Measurements from ENCODE around the gene PIK3R1. TPM values are rescaled to one million over a fixed set of nuclear protein-coding genes. Genes with fewer than 3 reads are reported as not detected.
"Not testable (repeated sequence)": the region's sequence is repeated elsewhere in the genome, so short reads cannot be mapped to it uniquely, and the experiment has no call there.

PIK3R1 gene
- total RNA-seq, 1 donor from 2014 or later = 89.3 TPM

DNA sequence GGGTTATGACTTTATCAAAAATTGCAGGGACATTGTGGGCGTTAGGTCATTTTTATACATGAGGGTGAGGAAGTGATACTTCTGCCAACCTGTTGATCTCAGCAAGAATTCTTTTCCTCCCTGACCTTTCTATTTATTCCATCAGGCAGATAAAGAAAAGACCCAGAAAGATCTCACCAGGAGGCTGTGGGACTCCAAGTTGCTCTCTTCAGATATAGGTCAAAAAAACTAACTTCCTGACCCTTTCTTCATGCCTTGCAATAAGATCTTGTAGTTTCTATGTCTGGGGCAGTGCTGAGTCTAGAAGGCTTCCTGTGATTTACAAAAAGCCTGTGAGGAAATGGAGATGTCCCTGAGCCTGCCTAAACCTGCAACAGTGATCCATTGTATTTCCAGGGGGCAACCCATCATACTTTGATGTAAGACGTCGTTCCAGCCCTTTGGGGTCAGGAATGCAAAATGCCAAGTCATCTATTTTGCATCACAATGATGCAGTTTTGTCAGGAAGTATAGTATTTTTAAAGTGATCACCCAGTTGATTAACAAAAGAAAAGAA lies 22.0 kb upstream of the PIK3R1 start:
- intact Hi-C loops (cut with DNase I) = loop anchor here (2.0 kb wide), 1 partner anchor 21 kb away; the partner anchor contains the start of gene PIK3R1
- H3K9me3 ChIP-seq = no peaks in the 10 kb centered on the region
- H3K27me3 ChIP-seq = no peaks in the 10 kb centered on the region
- no peak for TF ChIP-seq CTCF (IDR thresholded peaks at IDR 0.05)
- H3K27ac ChIP-seq = peak overlapping the region; percentile 75 to 76
- no peak overlapping the region for H3K4me3 ChIP-seq
- H3K4me1 ChIP-seq = peaks cover 0 to 25% of the 10 kb centered on the region in 2 donors
- H3K36me3 ChIP-seq = no peaks in the 10 kb centered on the region
- DNase-seq (ENCODE audit: low spot score in 2 of 2) = no peak

DNA sequence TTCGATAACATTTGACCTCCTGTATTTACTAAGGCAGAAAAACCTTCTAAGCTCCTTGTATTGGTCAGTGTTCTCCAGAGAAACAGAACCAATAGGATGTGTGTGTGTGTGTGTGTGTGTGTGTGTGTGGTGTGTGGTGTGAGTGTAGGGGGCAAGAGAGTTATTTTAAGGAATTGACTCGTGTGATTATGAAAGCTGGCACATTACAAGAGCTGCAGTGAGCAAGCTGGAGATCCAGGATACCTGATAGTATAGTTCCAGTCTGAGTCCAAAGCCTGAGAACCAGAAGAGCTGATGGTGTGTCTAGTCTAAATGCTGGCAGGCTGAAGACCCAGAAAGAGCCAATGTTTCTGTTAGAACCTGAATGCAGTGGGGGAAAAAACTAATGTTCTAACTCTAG lies 21.2 kb upstream of the PIK3R1 start:
- peak overlapping the region; percentile 75 to 76 for H3K27ac ChIP-seq
- H3K4me3 ChIP-seq = no peak overlapping the region
- no peak for DNase-seq (ENCODE audit: low spot score in 2 of 2)
- no peaks in the 10 kb centered on the region for H3K9me3 ChIP-seq
- intact Hi-C loops (cut with DNase I) = no loop called here
- TF ChIP-seq CTCF (IDR thresholded peaks at IDR 0.05) = no peak
- no peaks in the 10 kb centered on the region for H3K36me3 ChIP-seq
- H3K27me3 ChIP-seq = no peaks in the 10 kb centered on the region
- H3K4me1 ChIP-seq = peaks cover 0 to 25% of the 10 kb centered on the region in 2 donors

DNA sequence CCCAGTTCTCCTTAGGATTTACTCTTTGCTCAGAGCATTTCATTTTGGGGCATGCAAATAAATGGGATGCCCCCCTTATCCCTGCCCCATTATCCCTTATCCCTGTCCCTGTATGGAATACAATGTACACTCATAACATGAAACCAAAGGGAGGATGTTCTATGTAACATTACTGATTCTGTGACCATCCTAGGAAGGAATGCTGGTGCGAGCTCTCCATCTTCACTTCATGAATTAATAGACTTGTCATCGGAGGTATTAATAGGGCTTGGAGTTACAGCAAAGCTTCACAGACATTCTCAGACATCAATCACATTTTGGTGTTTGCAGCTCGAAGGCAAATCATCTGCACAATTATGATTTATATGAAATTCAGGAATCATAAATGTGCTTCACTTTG lies 20.4 kb upstream of the PIK3R1 start:
- H3K27me3 ChIP-seq = no peaks in the 10 kb centered on the region
- no peaks in the 10 kb centered on the region for H3K9me3 ChIP-seq
- intact Hi-C loops (cut with DNase I) = no loop called here
- peaks cover 0 to 25% of the 10 kb centered on the region in 2 donors for H3K4me1 ChIP-seq
- DNase-seq (ENCODE audit: low spot score in 2 of 2) = no peak
- no peak overlapping the region for H3K27ac ChIP-seq
- H3K36me3 ChIP-seq = no peaks in the 10 kb centered on the region
- no peak overlapping the region for H3K4me3 ChIP-seq
- TF ChIP-seq CTCF (IDR thresholded peaks at IDR 0.05) = no peak

GRCh38 chr5:68196876-68197275 lies 18.7 kb upstream of the PIK3R1 start:
- DNase-seq (ENCODE audit: low spot score in 2 of 2) = peak; percentile 27 to 68
- Histone ChIP-seq H3K27me3 (no peaks in the 10 kb centered on the region), H3K27ac (no peak overlapping the region)

DNA sequence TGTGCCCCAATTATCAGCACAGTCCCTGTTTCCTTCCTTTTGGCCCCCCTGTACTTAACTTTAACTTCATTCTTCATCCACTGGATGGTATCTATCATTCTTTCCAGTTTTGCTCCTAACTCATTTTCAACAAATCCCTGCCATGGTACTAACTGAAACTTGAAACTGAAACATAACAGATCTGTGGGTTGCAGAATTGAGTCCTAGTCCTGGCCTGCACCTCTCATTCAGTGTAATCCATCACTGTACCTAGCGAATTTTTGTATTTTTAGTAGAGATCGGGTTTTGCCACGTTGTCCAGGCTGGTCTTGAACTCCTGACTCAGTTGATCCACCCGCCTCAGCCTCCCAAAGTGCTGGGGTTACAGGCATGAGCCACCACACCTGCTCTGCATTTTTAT lies 15.3 kb upstream of the PIK3R1 start:
- H3K36me3 ChIP-seq = no peaks in the 10 kb centered on the region
- DNase-seq (ENCODE audit: low spot score in 2 of 2) = no peak
- no peak overlapping the region for H3K4me3 ChIP-seq
- no peak for TF ChIP-seq CTCF (IDR thresholded peaks at IDR 0.05)
- H3K27ac ChIP-seq = no peak overlapping the region
- intact Hi-C loops (cut with DNase I) = no loop called here
- no peaks in the 10 kb centered on the region for H3K9me3 ChIP-seq
- H3K4me1 ChIP-seq = no peaks in the 10 kb centered on the region
- no peaks in the 10 kb centered on the region for H3K27me3 ChIP-seq

More at GRCh38 chr5:68196876-68197275, 18.7 kb upstream of the PIK3R1 start:
- Histone ChIP-seq H3K36me3 (no peaks in the 10 kb centered on the region), H3K4me1 (peaks cover 0 to 25% of the 10 kb centered on the region in 2 donors), H3K4me3 (no peak overlapping the region), H3K9me3 (no peaks in the 10 kb centered on the region)
- TF ChIP-seq CTCF (IDR thresholded peaks at IDR 0.05) = no peak
- intact Hi-C loops (cut with DNase I) = no loop called here

GRCh38 chr5:68210654-68211053 lies 4.9 kb upstream of the PIK3R1 start:
- H3K4me3 ChIP-seq; H3K9me3 ChIP-seq; H3K27ac ChIP-seq; DNase-seq (ENCODE audit: low spot score in 2 of 2); H3K27me3 ChIP-seq; H3K4me1 ChIP-seq; intact Hi-C loops (cut with DNase I); H3K36me3 ChIP-seq: not testable (repeated sequence)

Measured in ascending aorta (tissue), 2 donors.